Stimulated activated CD4-positive, alpha-beta T cell treated with anti-CD3 and anti-CD28 coated beads, Interleukin-12 subunit alpha, Interleukin-12 subunit beta, amount 100 ng/mL, for 4 hours (primary cell): ENCODE measurements around the gene ZNF195.
"Not testable (repeated sequence)": the region's sequence is repeated elsewhere in the genome, so short reads cannot be mapped to it uniquely, and the experiment has no call there.

ENCODE experiments used
- DNase-seq: peaks from one replicate; pipeline ENCODE4 v3.0.0-alpha.2; 2020

Gene ZNF195

GRCh38 chr11:3346587-3346986 is 32.4 kb downstream of the ZNF195 start:
- no peak for DNase-seq

- no peak for DNase-seq
Measured at GRCh38 chr11:3345736-3346135, 33.2 kb downstream of the ZNF195 start.

GRCh38 chr11:3344327-3345174 is 34.4 kb downstream of the ZNF195 start:
- no peak for DNase-seq

GRCh38 chr11:3342709-3343108 is 36.2 kb downstream of the ZNF195 start:
- DNase-seq, result no peak

GRCh38 chr11:3341298-3341697 is 37.6 kb downstream of the ZNF195 start:
- DNase-seq, result peak; percentile 68

- no peak for DNase-seq
Measured at GRCh38 chr11:3340025-3340424, 38.9 kb downstream of the ZNF195 start.

GRCh38 chr11:3339340-3339624 is 39.7 kb downstream of the ZNF195 start:
- DNase-seq, result no peak

GRCh38 chr11:3338569-3339339 is 40.2 kb downstream of the ZNF195 start:
- DNase-seq, result no peak

GRCh38 chr11:3336420-3336819 is 42.5 kb downstream of the ZNF195 start:
- DNase-seq, result not testable (repeated sequence)

GRCh38 chr11:3333157-3333556 is 45.8 kb downstream of the ZNF195 start:
- not testable (repeated sequence) for DNase-seq

GRCh38 chr11:3331078-3331477 is 47.9 kb downstream of the ZNF195 start:
- DNase-seq, result not testable (repeated sequence)

GRCh38 chr11:3330064-3330463 is 48.9 kb downstream of the ZNF195 start:
- not testable (repeated sequence) for DNase-seq

GRCh38 chr11:3328503-3328902 is 50.4 kb downstream of the ZNF195 start:
- not testable (repeated sequence) for DNase-seq

GRCh38 chr11:3326450-3326849 is 52.5 kb downstream of the ZNF195 start:
- not testable (repeated sequence) for DNase-seq

- not testable (repeated sequence) for DNase-seq
Measured at GRCh38 chr11:3324724-3325123, 54.2 kb downstream of the ZNF195 start.
